ENCODE measurements around the gene MARF1.
"Not testable (repeated sequence)": the region's sequence is repeated elsewhere in the genome, so short reads cannot be mapped to it uniquely, and the experiment has no call there.

The MARF1 gene

DNA sequence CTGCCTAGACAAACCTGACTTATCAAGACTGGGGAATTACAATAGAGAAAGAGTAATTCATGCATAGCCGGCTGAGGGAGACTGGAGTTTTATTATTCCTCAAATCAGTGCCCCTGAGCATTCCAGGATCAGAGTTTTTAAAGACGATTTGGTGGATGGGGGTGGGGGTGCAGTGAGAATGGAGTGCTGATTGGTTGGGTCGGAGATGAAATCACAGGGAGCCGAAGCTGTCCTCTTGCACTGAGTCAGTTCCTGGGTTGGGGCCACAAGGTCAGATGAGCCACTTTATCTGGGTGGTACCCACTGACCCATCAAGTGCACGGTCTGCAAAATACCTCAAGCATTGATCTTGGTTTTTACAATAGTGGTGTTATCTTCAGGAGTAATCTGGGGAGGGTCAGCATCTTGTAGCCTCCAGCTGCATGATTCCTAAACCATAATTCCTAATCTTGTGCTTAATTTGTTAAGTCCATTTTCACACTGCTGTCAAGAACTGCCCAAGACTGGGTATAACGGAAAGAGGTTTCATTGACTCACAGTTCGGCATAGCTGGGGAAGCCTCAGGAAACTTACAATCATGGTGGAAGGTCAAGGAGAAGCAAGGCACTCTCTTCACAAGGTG, 69.6 kb downstream of the MARF1 start:
- no peak for DNase-seq (ENCODE audit: low read depth)

DNA sequence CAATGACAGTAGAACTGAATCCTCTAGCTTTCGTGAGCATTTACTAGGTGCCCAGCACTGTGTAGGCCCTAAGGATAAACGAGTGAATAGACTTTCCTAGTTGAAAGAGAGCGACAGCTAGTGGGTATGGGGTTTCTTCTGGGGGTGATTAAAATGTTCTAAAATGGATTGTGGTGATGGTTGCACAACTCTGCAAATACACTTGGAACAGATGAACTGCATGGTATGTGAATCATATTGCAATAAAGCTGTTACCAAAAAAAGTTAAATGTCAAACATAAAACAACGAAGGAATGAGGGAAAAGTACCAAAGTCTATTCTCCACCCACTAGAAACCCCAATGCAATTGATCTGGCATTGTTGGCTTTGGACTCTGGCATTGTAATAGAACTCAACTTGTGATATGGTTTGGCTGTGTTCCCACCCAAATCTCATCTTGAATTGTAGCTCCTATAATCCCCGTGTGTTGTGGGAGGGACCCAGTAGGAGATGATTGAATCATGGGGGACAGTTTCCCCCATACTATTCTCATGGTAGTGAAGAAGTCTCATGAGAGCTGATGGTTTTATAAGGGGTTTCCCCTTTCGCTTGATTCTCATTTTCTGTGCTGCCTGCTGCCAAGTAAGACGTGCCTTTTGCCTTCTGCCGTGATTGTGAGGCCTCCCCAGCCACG, 70.5 kb downstream of the MARF1 start:
- DNase-seq (ENCODE audit: low read depth) = no peak

DNA sequence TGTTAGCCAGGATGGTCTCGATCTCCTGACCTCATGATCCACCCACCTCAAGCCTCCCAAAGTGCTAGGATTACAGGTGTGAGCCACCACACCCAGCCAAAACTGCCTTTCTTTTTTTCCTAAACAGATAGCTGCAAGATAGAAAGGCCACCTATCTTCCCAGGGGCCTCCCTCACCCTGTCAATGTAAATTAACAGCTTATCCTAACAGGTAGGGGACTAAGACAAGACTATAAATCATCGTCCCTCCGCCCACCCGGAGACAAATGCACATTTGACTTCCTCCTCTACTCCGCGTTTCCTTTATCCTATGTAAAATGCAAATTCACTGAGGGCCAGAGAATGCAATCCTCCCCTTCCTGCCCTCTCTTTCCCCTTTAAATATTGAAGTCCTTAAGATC, 71.4 kb downstream of the MARF1 start:
- no peak for DNase-seq (ENCODE audit: low read depth)

DNA sequence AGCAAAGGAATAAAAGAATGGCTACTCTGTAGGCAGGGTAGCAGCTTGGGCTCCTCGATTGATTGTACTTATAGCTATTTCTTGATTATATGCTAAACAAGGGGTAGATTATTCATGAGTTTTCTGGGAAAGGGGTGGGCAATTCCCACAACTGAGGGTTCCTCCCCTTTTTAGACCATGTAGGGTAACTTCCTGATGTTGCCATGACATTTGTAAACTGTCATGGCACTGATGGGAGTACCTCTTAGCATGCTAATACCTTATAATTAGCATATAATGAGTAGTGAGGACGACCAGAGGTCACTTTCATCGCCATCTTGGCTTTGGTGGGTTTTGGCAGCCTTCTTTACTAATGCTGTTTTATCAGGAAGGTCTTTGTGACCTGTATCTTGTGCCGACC, 72.3 kb downstream of the MARF1 start:
- DNase-seq (ENCODE audit: low read depth) = not testable (repeated sequence)

DNA sequence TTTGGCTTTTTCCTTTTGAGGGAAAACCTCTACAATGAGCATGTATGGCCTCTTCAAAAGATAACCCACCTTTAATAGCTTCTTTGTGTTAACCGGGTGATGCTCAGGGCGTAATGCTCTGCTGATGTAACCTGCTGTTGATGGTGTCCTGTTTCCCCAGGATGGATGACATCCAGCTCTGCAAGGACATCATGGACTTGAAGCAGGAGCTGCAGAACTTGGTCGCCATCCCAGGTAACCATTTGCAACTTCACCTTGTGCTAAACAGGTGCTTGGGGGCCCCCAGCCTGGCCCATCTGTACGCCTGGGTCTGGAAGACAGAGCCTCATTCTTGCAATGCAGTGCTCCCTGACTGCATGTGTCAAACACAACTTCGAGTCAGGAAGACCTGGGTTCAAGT, 75.1 kb downstream of the MARF1 start:
- DNase-seq (ENCODE audit: low read depth) = no peak

DNA sequence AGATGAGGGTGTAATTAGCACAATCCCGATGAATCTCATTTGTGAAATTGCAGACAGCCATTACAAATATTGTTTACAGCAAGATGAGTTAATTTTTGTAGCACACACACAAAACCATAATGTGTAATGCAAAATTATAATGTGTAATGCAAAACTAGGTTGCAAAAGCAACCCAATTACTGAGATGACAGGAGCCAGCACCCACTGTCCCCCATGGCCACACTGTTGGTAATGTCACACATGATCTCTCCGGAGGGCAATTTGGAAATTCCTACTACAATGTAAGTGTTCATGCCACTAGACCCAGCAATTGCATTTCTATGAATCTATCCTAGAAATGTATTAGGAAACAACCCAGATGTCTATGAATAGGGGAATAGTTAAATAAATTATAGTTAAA, 76.9 kb downstream of the MARF1 start:
- DNase-seq (ENCODE audit: low read depth) = no peak

DNA sequence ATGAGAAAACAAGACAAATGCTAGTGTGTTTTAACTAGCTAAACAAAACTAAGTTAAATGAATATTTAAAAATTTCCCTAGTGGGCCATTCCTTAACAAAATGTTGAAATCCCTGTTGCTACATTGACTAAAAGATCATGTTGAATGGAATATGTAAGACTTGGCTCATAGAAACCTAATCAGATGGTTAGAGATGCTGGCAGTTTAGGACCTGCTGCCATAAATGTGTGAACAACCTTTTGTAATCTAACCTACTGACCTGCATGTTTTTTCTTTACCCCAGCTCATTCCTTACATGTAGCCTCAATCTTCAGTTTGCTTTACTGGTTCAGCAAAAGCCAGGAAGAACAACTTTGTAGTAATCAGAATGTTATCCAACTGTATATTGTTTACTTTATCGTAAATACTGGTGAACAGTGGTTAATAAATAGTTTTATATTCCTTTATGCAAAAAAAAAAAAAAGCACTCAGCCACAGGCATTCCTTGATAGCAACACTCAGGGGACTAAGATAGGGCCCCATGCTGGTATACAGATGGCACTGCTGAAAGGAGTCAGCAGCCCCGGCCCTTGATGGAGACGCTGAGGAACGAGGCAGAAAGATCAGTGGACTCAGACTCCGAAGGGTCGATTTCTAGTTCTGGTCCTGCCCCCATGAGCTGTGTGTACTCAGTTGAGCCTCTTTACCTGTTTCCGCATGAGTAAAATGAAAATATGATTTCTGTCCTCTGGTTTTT, 78.2 kb downstream of the MARF1 start:
- no peak for DNase-seq (ENCODE audit: low read depth)

DNA sequence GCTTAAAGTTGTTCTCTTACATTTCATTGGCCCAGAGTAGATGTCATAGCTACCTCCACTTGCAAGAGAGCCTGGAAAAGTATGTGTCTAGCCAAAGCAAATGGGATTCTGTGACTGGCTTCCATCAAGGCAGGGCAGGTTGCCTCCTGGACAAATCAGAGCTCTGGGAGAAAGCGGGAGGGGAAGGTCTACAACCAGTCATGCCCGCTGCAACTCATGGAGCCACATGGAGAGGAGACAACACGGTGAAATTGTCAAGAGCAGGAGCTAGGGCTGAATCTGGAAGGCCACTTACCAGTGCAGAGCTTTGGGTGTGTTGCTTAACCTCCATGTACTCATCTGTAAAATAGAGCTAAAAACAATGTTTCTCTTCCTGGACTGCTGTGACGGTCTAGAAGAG, 83.8 kb downstream of the MARF1 start:
- no peak for DNase-seq (ENCODE audit: low read depth)

DNA sequence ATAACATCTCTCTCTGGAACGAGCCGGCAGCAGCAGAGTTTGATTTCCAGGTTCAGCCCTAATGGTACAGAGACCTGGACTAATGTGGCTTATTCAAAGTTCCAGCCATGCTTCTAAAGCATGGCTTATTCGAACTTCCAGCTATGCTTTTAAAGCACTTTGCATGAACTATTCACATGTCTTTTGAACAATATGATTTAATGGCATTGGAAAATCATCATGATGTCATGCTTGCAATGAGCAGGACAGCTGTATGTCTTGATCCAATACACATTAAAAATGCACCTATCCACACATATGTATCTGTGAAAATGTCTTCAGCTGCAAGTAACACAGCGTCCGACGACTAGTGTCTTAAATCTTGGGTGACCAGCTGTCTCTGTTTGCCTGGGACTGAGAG, 85.7 kb downstream of the MARF1 start:
- DNase-seq (ENCODE audit: low read depth) = no peak

DNA sequence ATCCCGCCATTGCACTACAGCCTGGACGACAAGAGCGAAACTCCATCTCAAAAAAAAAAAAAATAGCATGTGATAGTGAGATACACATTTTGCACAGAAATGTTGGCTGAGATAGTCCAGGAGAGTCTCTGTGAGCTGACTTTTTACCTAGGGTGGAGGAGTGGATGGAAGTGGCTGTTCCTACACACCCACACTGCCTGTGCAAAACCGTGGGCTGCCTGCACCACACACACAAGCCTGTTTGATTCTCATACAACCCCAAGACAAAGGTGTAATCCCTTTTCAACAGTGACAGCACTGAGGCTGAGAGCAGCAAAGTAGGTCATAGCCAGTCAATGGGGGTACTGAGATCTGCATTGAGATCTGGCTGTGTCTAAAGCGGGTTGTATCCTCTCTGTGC, 86.8 kb downstream of the MARF1 start:
- DNase-seq (ENCODE audit: low read depth) = no peak

DNA sequence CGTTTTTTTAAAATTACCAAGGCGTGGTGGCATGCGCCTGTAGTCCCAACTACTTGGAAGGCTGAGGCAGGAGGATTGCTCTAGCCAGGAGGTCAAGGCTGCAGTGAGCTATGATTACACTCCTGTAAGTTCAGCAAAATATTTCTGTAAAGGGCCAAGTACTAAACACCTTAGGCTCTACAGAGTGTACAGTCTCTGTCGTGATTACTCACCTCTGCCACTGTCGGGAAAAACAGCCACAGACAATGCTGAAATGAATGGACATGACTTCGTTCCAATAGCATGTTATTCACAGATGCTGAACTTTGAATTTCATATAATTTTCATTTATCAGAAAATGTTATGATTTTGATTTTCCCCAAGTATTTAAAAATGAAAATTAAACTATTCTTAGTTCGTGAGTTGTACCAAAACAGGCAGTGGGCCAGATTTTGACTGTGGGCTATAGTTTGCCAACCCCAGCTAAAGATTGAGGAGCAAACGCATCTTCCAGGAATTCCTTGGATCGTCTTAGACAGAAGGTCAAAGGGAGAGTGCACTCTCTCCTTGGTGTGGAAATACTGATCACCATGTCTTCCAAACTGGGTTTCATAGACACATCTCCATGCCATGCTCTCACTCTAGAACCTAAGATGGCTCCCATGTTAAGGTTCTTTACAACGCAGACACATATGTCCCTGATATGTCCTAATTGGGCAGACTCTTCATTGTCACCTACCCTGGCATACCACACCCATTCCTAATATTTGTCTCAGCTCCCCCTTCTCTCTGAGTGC, 89.5 kb downstream of the MARF1 start:
- DNase-seq (ENCODE audit: low read depth) = no peak

DNA sequence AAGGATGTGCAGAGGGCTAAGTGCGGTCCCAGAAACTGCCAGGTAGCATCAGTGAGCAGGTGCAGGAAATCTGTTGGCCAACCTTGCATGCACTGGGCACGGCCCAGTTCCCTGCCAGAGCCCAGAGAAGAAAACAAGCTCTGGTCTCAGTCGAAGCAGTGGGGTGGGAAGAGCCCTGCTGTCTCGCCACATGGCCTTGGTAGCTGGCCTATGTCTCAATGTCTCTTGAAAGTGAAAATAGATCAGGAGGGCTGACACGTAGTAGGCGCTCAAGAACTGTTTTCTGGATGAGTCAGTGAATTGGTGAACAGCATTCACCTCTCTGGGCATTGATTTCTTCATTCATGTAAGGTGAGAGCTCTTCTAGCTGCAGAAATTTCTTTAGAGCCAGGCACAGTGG, 90.4 kb downstream of the MARF1 start:
- no peak for DNase-seq (ENCODE audit: low read depth)

DNA sequence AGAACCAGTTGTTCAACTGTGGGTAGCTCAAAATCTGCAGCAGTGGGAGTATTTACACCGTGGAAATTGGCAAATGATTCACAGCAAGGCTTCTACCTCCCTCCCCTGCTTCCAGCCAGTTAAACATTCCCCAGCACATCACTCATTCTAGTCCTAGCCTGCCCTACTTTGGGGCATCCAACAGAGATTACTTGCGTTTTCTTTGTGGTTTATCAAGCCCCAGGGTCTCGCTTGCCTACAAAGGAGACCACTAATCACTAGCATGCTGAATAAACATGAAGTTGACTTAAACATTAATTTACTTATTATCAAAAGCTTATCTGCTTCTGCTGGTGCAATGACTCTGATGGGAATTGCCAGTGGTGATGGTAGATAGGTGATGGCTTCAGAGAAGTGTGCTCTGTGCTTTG, 94.5 kb downstream of the MARF1 start:
- no peak for DNase-seq (ENCODE audit: low read depth)

DNA sequence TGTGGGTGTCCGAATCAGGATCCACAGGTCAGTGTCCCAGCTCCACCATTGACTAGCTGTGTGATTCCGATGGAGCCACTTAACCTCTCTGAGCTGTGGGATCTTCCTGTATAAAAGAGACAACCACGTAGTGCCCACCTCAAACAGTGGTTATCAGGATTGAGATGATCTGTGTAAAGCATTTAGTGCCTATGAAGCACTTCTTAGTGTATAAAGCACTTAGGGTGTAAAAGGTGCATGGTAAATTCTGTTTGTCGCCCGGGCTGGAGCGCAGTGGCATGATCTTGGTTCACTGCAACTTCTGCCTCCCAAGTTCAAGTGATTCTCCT, 95.2 kb downstream of the MARF1 start:
- no peak for DNase-seq (ENCODE audit: low read depth)

DNA sequence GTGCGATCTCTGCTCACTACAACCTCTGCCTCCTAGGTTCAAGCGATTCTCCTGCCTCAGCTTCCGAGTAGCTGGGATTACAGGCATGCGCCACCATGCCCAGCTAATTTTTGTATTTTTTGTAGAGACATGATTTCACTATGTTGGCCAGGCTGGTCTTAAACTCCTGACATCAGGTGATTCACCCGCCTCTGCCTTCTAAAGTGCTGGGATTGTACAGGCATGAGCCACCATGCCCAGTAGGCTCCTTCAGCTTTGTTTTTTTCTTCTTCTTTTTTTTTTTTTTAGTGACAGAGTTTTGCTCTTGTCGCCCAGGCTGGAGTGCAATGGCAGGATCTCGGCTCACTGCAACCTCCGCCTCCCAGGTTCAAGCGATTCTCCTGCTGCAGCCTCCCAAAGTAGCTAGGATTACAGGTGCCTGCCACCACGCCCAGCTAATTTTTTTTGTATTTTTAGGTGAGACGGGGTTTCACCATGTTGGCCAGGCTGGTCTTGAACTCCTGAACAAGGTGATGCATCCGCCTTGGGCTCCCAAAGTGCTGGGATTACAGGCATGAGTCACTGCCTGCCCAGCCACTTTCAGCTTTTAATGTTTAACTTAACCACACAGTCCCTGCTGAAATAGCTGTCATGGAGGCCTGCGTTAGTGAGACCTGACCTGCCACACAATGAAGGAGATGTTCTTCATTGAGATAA, 95.7 kb downstream of the MARF1 start:
- not testable (repeated sequence) for DNase-seq (ENCODE audit: low read depth)

DNA sequence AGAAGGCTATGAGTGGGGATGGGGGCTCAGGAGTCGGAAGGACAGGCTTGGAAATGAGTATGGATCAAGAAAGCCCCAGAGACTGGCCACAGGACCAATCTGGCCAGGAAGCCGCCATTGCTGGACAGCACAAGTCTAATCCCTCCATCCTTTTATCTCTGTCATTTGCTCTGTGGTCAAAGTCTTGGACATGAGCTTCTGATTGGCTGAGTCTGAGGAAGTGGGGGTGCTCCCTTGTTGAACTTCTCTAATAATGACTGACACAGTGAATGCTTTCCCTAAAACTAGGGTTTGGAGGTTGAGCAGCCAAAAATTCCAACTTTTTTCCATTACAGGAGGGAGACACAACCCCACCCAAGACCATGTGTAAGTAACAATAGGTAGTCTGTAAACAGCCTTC, 97.4 kb downstream of the MARF1 start:
- no peak for DNase-seq (ENCODE audit: low read depth)

DNA sequence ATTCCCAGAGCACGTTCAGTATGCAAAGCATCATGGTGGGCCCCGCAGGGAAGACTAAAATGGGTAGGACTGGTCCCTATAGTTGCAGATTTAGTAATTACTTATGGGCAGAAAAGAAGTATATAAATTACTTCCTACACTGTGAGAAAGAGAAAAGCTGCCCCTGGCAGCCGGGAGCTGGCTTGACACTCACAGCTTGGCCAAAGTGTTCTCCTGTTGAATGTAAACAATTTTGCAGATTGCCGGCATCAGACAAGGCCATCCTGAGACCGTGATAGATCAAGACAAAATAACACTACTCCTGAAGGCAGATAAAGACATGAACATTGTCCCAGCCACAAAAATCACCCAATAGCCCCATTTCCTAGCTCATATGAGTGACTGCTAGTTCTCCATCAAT, 98.5 kb downstream of the MARF1 start:
- DNase-seq (ENCODE audit: low read depth) = no peak

Data from activated gamma-delta T cell treated with anti-CD3 and anti-CD28 coated beads, Interleukin-2, amount 50 U/mL, for 16 hours (primary cell).